Eye (tissue), 1 donor: ENCODE results near the gene FADS2.
A peak's percentile ranks its signal among the peaks of the same experiment; 100 is the strongest.

Experiments used
- DNase-seq: peaks from one replicate; pipeline ENCODE4 v3.0.0-alpha.2; 2015

FADS2 gene

DNA sequence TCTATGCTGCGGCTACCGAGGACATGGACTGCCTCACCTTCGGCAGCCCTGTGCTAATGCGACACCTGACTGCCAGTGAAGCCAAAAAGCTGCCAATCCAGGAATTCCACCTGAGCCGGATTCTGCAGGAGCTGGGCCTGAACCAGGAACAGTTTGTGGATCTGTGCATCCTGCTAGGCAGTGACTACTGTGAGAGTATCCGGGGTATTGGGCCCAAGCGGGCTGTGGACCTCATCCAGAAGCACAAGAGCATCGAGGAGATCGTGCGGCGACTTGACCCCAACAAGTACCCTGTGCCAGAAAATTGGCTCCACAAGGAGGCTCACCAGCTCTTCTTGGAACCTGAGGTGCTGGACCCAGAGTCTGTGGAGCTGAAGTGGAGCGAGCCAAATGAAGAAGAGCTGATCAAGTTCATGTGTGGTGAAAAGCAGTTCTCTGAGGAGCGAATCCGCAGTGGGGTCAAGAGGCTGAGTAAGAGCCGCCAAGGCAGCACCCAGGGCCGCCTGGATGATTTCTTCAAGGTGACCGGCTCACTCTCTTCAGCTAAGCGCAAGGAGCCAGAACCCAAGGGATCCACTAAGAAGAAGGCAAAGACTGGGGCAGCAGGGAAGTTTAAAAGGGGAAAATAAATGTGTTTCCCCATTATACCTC lies 32.1 kb upstream of the FADS2 start:
- DNase-seq: no peak

DNA sequence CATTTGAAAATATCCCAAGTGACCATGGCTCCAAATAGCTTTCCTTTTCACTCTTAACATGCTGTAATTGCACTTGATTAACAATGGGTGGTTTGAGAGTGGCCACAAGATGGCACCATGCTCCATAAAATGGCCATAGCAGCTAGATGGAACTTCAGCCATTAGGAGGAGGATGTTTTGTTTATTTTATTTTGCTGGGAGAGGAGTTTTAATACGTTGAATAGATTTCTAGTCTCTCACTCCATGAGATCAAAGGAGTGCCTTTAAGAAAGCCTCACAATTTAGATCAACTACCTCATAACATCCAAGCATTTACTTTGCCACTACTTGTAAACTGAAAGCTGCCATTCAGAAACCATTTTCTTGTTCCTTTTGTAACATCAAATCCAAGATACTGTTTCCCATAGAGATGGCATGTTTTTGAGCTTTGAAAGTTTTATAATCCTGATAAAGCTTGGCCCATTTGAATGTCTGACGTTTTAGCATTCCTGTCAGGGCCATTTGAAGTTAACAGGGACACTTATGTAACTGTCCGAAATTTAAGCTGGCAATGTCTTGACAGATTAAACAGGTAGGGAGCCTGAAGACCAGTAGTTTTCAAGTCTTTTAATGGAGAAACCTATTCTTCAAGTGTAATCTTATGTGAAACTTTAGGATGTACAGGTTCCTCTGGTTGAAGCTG lies 30.7 kb upstream of the FADS2 start:
- peak; percentile 95 for DNase-seq

DNA sequence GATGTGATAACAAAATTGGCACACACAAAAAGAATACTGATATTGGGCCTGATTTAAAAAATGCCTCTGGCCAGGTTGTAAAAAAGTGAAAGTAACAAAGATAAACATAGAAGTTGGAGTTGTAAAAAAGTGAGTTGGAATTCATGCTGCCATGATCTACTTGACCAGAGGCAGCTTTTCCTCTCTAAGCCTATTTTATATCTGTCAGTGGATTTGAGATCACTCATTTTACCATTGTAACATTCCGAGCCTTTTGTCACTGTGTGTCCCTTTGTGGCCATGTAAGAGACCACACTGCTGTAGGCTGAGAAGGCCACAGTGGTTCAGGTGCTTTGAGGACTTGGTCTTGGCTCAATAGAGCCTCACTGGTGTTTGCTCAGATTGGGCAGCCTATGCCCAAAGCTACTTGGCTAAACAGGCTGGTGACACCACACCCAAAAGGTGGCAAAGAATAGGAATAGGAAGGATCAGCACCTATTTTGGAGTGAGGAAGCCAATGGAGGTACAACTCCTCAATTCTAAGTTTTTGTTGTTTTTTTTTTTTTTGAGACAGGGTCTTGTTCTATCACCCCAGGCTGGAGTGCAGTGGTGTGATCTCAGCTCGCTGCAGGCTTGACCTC lies 28.3 kb upstream of the FADS2 start:
- DNase-seq: no peak

DNA sequence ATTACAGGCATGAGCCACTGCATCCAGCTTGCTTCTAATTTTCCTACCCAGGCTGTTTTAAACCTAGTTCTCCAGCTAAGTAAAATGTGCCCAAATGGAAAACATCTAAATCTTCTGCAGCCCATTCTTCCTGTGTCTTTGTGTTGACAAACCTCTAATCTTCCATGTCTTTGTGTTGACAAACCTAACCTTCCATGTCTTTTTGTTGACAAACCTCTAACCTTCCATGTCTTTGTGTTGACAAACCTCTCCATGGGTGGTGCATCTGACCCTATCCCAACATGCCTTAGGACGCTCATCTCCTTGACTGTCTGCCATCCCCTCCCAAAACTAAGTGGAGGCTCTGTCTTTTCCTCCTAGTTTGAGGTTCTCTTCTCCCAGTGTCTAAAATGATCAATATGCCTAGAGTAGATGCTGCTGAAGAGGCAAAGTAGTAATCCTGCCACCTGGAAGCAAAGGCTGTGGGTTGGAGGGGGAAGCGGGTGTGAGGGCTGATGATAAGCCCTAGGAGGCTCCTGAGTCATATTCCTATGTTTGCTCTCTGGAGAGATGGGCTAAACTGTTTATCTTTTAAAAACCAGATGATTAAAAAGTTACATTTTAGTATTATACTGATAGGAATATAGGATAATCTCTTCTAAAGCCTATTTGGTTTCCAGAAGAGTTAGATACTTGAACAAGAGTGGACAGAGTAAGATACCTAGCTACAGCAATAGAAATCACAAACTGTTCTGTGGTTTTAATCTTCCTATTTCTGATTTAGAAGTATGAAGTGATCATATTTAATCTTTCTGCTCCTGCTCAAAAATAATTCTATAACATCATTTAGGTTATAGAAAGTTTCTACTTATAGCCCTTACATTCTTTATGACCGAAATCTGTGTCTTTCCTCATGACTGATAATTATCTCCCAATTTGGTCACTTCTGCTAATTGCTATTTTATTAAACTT lies 27.5 kb upstream of the FADS2 start:
- no peak for DNase-seq

DNA sequence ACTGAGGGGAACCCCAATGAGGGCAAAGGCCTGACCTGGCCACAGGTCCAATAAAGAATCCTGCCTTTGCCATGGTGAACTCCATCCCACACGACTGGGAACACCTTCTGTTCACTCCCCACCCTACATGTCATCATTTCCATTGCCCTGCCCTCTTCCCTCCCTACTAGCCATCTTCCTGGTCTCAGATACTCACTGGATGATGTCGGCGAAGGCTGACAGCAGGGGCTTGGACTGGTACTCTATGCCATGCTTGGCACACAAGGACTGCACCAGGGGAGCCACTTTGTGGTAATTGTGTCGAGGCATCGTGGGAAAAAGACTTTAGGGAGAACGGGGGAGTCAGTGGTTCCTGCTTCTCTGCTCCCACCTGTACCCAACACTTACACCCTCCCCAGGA lies 25.5 kb upstream of the FADS2 start:
- DNase-seq: no peak

DNA sequence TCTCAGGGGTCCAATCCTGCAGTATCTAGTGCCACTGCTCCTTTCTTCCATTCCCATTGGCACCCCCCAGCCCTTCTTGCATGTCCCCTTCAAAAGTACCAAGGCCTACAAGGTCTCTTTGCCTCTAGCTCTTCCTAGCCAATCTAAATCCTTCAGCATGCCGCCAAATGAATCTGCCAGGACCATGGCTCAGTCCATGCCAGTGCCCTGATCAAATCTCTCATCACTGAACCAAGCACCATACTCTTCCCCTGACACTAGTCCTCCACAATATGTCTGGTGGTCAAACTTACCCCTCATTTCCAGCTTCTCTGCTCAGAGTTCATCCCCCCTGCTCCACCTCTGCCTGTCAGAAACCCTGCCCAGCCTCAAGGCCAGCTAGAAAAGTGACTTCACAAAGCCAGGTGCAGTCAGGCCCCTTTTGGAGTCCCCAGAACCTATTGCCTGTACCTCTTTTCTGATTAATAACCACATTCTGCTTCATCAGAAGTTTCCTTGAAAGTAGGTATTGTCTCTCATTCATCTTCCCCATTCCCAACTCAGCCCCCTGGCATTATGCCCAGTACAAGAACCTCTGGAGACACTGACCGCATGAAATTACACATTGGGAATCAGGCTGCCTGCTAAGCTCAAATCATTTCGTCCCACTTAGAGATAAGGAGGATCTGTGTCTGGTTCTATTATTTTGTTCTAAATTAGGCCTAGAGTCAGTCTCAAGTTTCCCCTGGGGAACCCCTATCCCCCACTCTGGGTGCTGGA lies 24.0 kb upstream of the FADS2 start:
- no peak for DNase-seq

DNA sequence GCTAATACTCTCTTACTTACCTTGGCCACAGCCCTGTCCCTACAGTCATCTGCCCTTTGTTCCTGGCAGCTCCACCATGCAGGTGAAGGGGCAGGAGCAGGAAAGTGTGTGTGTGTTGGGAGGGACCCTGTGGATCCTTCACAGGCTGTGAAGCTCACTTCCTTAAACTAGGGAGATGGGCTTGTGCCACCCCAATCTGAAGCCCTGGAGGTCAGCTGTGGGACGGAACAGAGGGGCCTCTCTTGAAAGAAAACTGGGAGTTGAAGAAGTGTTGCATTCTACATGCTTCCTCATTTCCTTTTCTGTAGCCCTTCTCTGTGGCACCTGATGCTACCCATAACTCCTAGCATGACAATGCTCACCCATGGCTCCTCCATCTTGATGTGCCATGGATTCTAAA lies 23.0 kb upstream of the FADS2 start:
- DNase-seq: no peak

DNA sequence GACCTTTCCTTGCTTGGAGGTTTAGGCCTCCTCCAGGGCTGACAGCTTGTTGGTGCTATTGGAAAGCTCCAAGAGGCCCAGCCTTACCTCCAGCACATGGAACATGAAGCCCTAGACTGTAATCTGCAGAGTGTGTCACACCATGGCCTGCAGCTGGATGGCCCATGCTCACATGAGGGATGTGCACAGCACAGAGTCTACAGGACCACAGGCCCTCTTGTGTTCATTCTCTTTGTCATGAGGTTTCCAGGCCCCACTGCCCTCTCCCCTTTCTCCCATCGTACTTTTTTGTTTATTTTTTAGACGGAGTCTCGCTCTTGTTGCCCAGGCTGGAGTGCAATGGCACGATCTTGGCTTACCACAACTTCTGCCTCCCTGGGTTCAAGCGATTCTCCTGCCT lies 21.3 kb upstream of the FADS2 start:
- no peak for DNase-seq

DNA sequence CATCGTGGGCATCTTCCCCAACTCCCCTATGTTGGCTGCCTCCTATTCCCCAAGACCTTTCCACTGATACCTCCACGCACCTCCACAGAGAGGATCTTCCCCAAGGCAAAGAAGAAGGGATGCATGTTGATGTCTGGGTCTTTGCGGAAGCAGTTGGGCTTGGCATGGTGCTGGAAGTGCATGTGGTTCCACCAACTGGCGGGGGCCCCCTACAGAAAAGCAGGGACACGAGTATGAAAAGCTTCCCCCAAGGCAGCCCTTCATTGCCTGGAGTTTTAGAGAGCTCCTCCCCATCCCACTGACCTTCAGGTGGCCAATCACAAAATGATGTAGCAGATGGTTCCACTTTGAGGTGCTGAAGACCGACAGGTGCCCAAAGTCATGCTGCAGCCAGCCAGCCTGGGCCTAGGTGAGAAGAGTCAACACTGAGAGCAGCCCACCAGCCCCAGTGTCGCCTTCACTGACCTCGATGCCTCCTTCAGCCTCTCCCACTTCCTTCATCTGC lies 17.4 kb upstream of the FADS2 start:
- DNase-seq: no peak

DNA sequence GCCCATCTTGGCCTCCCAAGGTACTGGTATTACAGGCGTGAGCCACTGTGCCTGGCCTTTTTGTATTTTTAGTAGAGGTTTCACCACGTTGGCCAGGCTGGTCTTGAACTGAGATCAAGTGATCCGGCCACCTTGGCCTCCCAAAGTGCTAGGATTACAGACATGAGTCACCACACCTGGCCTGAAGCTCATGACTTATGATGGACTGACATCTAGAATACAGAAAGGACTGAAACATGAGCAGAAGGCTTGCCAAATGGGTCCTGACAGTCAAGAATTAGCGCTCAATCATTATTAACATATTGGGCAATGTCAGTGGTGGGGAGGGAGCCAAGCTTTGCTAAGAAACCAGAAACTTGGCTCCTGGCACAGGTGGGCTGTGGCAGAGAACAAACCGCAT lies 16.3 kb upstream of the FADS2 start:
- no peak for DNase-seq

DNA sequence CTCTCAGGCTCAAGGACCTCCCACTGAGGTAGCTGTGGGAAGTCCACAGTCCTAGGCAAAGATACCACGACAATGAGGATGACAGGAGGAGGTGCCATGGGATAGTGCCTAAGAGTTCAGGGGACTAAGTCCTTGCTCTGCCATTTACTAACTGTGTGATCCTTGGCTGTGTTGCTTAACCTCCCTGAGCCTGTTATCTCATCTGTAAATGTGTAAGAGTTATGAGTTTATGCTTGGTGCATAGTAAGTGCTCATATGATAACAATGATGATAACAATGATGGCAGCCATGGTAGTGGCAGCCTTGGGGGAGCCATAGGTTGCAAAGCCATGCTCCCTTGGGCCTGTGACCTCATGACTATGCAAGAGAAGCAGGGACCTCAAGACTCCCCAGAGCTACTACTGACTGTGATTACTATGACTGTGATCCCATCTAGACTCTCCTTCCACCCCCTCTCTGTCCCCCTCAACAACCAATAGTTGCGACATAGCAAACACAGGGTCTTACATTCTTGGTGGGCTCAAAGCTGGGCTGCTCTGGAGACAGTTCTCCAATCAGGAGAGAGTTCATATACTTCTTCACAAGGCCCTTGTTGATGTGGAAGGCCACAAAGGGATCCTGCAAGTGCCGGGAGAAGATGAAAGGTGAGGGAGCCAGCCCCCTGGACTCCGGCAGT lies 15.2 kb upstream of the FADS2 start:
- DNase-seq: no peak

DNA sequence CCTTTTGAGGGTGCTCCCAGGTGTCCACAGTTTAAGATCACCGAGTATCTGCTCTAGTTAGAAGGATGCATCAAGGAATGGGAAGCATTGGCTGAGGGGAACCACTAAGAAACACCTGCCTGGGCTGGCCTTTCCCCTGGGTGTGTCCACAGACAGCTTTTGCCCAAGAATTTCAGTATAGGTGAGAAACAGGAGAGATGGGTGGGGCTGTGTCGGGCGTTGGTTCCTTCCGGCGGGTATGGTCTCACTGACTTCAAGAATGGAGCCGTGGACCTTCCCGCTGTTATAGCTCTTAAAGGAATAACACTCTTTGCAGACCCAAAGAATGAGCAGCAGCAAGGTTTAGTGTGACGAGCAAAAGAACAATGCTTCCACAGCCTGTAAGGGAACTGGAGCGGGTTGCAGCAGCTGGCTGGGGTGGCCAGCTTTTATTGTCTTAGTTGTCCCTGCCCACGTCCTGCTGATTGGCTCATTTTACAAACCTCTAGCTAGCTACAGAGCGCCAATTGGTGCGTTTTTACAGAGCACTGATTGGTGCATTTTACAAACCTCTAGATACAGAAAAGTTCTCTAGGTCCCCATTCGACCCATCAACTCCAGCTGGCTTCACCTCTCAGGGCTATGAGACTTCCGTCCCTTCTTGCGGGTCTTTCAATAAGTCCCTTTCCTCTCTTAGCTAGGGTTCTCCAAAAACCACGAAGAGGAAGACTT lies 13.7 kb upstream of the FADS2 start:
- DNase-seq: no peak

DNA sequence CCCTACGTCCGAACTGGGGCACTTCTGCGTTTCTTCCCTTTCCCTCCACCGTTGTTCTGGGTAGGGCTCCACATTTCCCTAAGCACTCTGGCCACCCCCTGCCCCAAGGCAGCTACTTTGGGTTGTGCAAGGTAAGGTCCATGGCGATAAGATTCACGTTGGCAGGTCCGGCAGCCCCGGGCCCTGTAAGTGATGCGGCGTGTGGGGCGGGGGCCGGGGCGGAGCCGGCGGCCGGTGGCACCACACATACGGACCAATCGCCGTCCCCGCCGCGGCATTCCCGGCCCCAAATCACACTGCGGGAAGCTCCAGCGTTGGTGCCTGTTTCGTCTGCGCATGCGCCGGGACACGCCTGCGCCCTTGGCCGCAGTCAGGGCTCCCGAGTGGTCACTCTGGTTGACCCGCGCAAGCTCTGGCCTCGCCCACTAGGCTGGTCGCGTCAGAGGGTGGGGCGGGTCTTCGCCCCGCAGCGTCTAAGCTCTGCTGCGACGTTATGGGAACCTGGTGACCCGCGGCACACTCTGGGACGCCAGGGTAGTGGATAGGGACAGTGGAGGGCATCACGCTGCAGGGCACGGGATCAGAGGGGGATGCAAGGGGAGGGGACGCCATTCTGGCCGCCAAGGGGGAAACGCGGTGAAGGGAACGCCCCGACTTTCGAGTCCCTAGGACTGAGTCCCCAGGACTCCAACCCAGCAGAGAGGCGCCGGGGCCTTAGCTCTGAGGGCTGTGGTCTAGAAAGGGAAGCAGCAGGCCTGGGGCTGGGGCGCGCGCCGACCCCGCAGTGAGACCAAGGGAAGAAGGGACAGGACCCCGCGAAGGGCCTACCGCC lies 12.9 kb upstream of the FADS2 start:
- peak; percentile 97 for DNase-seq

DNA sequence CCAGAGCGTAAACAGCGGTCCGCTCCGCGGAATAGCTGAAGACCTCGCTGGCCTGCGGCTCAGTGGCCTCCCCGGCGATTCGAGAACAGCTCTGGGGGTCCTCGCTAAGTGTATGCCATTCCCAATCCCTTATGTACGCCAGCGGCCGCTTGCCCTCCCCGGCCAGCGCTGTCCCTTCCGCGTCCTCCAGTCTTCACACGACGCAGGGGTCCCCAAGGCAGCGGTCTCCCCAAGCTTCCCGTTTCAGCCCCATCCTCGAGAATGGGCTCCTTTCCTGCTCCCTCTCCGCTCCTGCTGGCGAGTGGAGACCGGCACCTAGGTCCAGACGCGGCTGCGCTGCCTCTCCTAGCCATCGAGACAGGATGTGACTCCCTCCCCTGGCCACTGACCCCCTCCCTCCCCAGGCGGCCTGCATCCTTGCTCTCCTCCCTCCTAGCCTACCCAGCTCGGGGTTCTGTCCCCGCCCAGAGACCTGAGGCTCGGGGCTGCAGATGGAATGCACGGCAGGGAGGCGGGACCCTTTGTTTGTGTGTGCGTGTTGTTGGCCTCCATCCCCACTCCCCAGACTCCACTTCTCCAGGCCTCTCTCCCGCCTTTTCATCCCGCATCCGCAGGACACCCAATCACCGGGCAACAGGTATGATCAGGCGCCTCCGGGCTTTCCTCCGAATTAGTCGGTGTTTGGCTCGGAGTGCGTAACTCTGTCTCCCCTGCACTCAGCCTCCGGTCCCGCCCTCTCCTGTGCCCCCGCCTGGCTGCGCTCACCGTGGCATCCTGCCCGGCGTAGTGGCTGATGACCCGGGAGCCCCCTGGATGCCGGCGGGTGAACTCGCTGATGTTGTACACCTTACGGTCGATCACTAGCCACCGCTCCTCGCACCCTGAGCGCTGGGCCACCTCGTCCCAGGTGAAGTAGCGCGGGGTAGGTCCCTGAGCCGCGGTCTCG lies 12.0 kb upstream of the FADS2 start:
- peak; percentile 90 for DNase-seq

DNA sequence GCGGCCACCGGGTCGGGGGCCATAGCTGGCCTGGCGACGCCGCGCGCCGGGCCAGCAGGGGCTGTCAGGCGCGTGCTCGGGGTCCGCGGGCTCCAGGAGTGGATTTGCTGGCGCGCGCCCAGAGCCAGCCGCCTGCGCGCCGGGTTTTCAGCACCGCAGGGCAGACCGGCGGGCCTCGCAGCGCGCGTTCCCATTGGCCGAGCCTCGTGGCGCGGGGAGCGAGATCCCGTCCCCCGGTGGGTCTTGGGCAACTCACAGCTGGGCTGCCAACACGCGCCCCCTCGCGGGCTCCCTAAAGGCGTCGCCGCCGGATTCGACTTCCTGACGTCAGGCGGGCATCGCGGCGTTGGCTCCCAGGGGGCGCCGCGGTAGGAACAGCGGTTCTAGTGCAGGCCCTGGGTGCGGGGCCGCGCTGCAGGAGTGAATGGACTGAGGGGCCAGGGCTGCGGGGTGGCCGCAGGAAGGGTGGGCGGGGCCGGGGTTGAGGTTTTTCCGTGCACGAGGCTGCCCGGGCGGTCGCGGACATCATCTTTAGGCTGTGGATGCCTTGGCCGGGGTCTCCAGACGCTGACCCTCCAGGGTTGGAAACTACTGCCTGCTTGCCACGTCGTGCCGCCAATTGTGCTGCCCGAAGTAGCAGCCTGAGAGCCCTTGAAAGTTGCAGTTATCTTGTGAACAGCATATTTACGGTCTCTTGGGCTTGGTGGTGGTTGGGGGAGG lies 11.2 kb upstream of the FADS2 start, which contains the start of gene FADS1:
TSS of gene FADS1 (minus strand) at position 268 of the 720 bp plus-strand sequence. CDS start at position 194, 74 bp downstream.
- peak; percentile 97 for DNase-seq

DNA sequence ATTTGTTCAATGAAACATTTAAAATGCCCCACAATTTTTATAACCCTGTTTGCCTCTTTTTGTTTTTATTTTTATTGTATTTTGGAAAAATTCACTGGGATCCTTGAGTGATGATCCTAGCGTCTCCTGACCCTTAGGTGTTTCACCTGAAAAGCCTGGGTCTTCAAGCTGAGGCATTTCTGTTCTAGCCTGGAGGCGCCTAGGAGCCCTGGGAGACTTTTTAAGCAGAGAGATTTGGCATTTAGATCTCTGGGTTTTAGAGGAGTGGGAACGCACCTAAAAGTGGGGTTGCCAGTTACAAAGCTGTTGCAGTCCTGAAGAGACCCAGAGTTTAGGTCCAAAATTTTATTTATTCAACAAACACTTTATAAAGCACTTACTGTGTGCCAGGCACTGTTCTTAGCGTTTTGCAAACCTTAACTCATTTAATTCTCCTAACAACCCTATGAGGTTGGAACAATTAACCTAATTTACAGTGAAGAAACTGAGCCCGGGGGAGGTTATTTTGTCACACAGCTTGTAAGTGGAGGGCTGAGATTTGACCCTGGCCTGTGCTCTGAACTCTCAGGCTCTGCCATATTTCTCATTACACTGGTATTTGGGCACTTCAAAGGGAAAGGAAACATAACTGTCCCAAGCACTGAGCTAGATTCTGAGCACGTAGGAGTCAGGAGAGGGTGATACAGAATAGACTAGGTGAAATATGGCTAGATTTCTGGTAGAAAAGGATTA lies 10.5 kb upstream of the FADS2 start:
- DNase-seq: no peak

DNA sequence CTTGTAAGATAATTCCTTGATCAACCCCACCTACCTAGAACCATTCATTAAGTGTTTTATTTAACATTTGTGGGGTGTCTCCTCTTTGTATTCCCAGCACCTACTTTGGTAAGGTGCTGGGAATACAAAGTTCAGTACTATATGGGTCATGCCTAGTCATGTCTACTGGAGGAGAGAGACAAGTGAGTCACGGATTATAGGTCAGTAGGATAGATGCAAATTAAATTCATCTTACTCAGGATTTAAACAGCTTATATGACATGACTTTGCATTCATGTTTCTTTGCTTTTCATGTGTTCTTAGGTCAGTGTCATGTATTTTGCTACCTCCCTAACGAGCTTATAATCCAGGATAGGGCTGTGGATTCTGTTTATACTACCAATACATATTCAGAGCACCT lies 7.9 kb upstream of the FADS2 start:
- no peak for DNase-seq
